ENCODE measurements around the gene RSL24D1.

GRCh38 chr15:55218056-55218455 is 21.3 kb upstream of the RSL24D1 start:
- no peak for TF ChIP-seq CTCF (conservative IDR thresholded peaks at IDR 0.05)
- TF ChIP-seq EZH2 (IDR thresholded peaks at IDR 0.05; ENCODE audit: low read depth), result no peak
